ENCODE results near the gene PNPLA4. TPM values are rescaled to one million over a fixed set of nuclear protein-coding genes. Genes with fewer than 3 reads are reported as not detected.

PNPLA4 gene
- total RNA-seq, 1 experiment from 2014 or later = 13.7 TPM

DNA sequence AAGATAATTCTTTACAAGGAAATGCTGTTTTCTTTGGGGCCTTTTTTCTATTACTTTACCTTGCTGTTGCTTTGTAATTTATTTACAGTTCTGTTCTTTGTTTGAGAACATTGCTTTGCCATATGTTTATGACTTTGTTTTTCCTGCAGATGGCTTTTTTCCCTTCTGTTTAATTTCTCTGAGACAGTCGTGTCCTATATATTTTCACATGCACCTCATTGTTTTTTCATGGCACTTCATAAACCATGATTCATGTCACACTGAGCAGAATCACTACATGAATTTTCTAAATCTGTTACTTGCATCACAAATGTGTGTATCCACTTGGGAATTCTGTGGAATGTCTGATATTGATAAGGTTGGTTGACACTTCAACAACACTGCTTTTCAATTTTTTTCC, 33.0 kb upstream of the PNPLA4 start:
- no peaks in the 10 kb centered on the region for H3K27me3 Mint-ChIP-seq (ENCODE audit: unreplicated experiment)
- H3K27ac Mint-ChIP-seq (ENCODE audit: unreplicated experiment) = no peak overlapping the region
- peaks cover 22% of the 10 kb centered on the region for H3K9me3 Mint-ChIP-seq (ENCODE audit: low read depth, unreplicated experiment)
- H3K36me3 Mint-ChIP-seq (ENCODE audit: insufficient read depth, unreplicated experiment) = no peaks in the 10 kb centered on the region
- no peaks in the 10 kb centered on the region for H3K4me1 Mint-ChIP-seq (ENCODE audit: low read depth, unreplicated experiment)
- H3K4me3 Mint-ChIP-seq (ENCODE audit: low read depth, unreplicated experiment) = no peak overlapping the region
- CTCF ChIA-PET = no interaction called here
- no peak for DNase-seq
- TF ChIP-seq, protein P1, sequence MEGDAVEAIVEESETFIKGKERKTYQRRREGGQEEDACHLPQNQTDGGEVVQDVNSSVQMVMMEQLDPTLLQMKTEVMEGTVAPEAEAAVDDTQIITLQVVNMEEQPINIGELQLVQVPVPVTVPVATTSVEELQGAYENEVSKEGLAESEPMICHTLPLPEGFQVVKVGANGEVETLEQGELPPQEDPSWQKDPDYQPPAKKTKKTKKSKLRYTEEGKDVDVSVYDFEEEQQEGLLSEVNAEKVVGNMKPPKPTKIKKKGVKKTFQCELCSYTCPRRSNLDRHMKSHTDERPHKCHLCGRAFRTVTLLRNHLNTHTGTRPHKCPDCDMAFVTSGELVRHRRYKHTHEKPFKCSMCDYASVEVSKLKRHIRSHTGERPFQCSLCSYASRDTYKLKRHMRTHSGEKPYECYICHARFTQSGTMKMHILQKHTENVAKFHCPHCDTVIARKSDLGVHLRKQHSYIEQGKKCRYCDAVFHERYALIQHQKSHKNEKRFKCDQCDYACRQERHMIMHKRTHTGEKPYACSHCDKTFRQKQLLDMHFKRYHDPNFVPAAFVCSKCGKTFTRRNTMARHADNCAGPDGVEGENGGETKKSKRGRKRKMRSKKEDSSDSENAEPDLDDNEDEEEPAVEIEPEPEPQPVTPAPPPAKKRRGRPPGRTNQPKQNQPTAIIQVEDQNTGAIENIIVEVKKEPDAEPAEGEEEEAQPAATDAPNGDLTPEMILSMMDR (IDR thresholded peaks at IDR 0.05; ENCODE audit: unreplicated experiment) = no peak
- no TSS peak for BruUV-seq (replicated peaks)
- intact Hi-C loops (cut with micrococcal nuclease; ENCODE audit: unreplicated experiment) = no loop called here

DNA sequence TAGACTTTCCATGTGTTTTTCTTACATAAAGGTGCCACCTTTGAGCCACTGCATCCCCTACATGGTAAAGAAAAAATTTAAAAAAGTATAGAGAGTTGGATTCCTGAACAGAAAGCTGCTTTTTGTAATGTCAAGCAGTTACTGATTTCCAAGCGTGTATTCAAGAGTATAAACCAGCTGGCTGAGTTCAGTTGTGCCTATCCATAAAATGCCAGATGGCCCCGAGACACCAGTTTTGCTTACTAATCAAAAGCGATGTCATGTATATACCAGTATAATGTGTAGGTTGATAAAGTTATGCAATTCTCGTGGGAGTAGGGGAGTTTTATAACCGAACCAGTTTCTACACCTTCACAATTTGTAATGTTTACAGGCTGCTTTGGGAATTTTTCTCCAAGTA, 26.2 kb upstream of the PNPLA4 start:
- Mint-ChIP-seq H3K36me3 (ENCODE audit: insufficient read depth, unreplicated experiment) (no peaks in the 10 kb centered on the region), H3K9me3 (ENCODE audit: low read depth, unreplicated experiment) (peaks cover 9% of the 10 kb centered on the region), H3K4me1 (ENCODE audit: low read depth, unreplicated experiment) (no peaks in the 10 kb centered on the region), H3K27me3 (ENCODE audit: unreplicated experiment) (no peaks in the 10 kb centered on the region), H3K4me3 (ENCODE audit: low read depth, unreplicated experiment) (no peak overlapping the region), H3K27ac (ENCODE audit: unreplicated experiment) (no peak overlapping the region)
- no peak for DNase-seq
- CTCF ChIA-PET = no interaction called here
- TF ChIP-seq, protein P1 (IDR thresholded peaks at IDR 0.05; ENCODE audit: unreplicated experiment) = no peak
- BruUV-seq (replicated peaks) = no TSS peak
- intact Hi-C loops (cut with micrococcal nuclease; ENCODE audit: unreplicated experiment) = no loop called here

DNA sequence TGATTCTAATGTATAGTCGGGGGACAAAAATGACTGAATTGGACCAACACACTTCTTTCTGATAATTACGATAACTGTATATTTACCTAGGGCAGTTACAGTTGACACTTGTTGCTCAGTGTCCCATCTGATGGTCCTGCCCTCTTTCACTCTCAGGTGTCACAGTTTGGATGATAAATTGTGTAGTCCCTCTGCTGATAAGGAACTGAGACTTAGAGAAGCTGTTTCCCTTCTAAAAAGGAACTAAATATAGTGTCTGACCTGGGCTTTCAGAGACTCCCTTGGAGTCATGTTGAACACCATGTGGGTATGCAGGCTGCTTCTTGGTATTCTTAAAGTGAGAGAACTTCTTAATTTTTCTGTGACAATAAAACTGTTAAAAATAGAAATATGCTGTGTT, 23.7 kb upstream of the PNPLA4 start:
- TF ChIP-seq, protein P1 (IDR thresholded peaks at IDR 0.05; ENCODE audit: unreplicated experiment) = no peak
- no peaks in the 10 kb centered on the region for H3K9me3 Mint-ChIP-seq (ENCODE audit: low read depth, unreplicated experiment)
- CTCF ChIA-PET = no interaction called here
- no peak for DNase-seq
- intact Hi-C loops (cut with micrococcal nuclease; ENCODE audit: unreplicated experiment) = no loop called here
- H3K27me3 Mint-ChIP-seq (ENCODE audit: unreplicated experiment) = no peaks in the 10 kb centered on the region
- H3K4me1 Mint-ChIP-seq (ENCODE audit: low read depth, unreplicated experiment) = no peaks in the 10 kb centered on the region
- no peak overlapping the region for H3K27ac Mint-ChIP-seq (ENCODE audit: unreplicated experiment)
- H3K4me3 Mint-ChIP-seq (ENCODE audit: low read depth, unreplicated experiment) = no peak overlapping the region
- H3K36me3 Mint-ChIP-seq (ENCODE audit: insufficient read depth, unreplicated experiment) = no peaks in the 10 kb centered on the region
- no TSS peak for BruUV-seq (replicated peaks)

DNA sequence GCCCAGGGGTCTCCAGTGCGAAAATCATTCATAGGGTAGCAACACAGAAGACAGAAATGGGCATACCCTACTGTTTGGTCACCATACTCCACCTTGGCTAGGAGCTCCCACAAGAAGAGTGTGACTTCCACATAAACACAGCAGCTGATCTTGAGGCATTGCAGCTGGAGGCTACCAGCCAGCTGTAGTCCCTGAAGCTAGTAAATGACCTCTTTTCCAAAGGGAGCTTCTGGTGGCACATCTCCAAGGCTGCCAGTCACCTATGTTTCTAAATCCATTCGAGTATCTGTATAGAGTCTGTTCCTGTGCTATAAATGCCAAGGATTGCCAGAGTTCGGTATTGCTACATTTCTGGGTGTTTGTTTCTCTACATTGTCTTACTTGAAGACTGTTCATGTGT, 21.3 kb upstream of the PNPLA4 start:
- Mint-ChIP-seq H3K4me1 (ENCODE audit: low read depth, unreplicated experiment) (no peaks in the 10 kb centered on the region), H3K27me3 (ENCODE audit: unreplicated experiment) (no peaks in the 10 kb centered on the region), H3K9me3 (ENCODE audit: low read depth, unreplicated experiment) (no peaks in the 10 kb centered on the region), H3K27ac (ENCODE audit: unreplicated experiment) (no peak overlapping the region), H3K36me3 (ENCODE audit: insufficient read depth, unreplicated experiment) (no peaks in the 10 kb centered on the region), H3K4me3 (ENCODE audit: low read depth, unreplicated experiment) (no peak overlapping the region)
- CTCF ChIA-PET = no interaction called here
- DNase-seq = no peak
- TF ChIP-seq, protein P1 (IDR thresholded peaks at IDR 0.05; ENCODE audit: unreplicated experiment) = no peak
- intact Hi-C loops (cut with micrococcal nuclease; ENCODE audit: unreplicated experiment) = no loop called here
- BruUV-seq (replicated peaks) = no TSS peak

DNA sequence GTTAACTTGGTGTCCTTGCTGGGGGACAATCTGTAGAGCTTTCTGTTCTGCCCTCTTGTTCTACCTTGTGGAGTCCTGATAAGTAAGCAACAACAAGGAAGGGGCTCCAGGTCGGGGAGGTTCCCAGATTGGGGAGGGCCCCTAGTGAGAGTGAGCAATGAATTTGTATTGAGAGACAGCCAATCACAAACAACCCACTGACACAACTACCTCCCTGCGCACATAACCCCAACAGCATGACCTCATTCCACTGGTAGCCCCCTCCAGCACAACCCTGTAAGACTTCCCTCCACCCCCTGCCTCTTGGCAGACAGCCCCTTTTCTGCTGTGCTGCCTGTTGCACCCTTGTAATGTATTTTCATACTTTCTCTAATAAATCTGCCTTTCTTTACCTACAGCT, 19.7 kb upstream of the PNPLA4 start:
- Mint-ChIP-seq H3K36me3 (ENCODE audit: insufficient read depth, unreplicated experiment) (no peaks in the 10 kb centered on the region), H3K4me3 (ENCODE audit: low read depth, unreplicated experiment) (no peak overlapping the region), H3K27ac (ENCODE audit: unreplicated experiment) (no peak overlapping the region), H3K4me1 (ENCODE audit: low read depth, unreplicated experiment) (no peaks in the 10 kb centered on the region), H3K27me3 (ENCODE audit: unreplicated experiment) (no peaks in the 10 kb centered on the region), H3K9me3 (ENCODE audit: low read depth, unreplicated experiment) (no peaks in the 10 kb centered on the region)
- BruUV-seq (replicated peaks) = no TSS peak
- CTCF ChIA-PET = no interaction called here
- no peak for DNase-seq
- TF ChIP-seq, protein P1 (IDR thresholded peaks at IDR 0.05; ENCODE audit: unreplicated experiment) = no peak
- intact Hi-C loops (cut with micrococcal nuclease; ENCODE audit: unreplicated experiment) = no loop called here
